SHP77 (cell line): Measurements from ENCODE around the gene PTPRT.

Source experiments
- DNase-seq, 2 experiments: peaks; one replicate each; lab custom pipeline; 2025; lab: John Stamatoyannopoulos, UW

Gene PTPRT

DNA sequence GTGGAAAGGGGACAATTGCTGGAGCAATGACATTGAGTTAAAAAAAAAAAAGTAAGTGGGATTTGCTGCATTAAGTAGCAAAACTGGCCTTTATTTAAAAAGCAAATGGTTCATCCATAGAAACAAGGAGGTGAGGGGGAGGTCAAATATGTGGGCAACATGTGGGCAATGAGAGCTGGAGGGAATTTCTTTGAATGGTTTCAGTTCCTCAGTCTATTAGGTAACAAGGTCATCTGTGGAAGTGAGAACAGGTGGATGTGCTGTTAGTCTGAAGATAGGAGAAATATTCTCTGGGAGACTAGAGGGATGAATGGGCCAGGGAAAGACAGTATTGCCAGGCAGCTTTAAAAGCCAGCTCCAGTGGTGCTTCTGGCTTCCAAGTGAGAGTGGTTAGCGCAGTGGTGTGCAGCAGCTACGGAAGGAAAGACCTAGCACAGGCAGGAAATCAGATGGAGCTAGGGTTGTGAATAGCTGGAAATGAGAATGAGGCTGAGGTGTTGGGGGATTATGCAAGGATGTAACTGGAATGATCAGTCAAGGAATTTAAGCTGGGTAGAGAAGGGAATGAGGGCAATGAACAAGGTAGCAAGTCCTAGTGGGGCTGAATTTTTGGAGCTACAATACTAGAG, 727.6 kb downstream of the PTPRT start:
- DNase-seq = no peak

DNA sequence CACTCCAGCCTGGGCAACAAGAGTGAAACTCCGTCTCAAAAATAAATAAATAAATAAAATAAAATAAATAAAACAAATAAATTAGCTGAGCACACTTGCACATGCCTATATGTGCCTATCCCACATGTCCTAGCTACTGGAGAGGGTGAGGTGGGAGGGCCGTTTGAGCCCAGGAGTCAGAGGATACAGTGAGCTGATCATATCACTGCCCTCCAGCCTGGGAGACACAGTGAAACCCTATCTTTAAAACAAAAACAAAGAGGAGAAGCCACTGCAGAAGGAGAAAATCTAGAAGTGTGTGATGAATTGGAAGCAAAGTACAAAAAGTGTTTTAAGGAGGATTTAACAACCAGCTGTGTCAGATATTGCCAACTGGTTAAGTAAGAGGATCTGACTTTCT, 728.4 kb downstream of the PTPRT start:
- DNase-seq = no peak

GRCh38 chr20:42447270-42447669, 742.4 kb downstream of the PTPRT start:
- no peak for DNase-seq

DNA sequence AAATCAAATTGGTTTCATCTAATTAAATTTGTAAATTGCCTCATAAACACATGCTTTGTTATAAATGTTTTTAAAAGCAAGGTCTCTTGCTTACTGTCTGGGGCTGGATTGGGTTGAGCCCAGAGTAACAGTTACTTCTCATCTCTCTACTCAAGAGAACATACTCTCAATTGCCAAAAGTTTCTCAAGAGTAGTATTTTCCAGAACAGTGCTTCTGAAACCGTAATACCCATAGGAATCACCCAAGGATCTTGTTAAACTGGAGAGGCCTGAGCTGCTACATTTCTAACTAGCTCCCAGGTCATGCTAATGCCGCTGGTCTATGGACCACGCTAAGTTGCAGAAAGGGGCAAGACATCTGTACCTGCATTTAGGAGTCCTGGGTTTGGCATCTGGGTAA, 744.9 kb downstream of the PTPRT start:
- no peak for DNase-seq

- DNase-seq = no peak
Measured at GRCh38 chr20:42443200-42443599, 746.5 kb downstream of the PTPRT start.

DNA sequence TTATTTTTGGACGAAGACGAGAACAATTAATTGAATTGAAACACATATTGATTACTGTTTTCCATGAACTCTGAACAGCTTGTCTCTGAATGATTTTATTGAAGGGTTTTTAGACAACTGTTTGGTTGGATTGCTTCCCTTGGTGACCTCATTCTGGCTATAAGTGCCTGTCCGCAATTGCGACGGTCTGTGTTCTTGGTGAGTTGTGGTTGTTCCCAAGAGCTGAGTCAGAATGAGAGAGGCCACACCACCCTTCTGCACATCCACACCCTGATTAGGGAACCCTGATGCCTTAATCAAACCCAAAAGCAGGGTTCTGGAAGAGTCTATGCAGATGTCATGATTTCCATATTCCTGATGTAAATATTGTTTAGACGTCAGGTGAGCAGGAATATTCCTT, 747.0 kb downstream of the PTPRT start:
- no peak for DNase-seq

DNA sequence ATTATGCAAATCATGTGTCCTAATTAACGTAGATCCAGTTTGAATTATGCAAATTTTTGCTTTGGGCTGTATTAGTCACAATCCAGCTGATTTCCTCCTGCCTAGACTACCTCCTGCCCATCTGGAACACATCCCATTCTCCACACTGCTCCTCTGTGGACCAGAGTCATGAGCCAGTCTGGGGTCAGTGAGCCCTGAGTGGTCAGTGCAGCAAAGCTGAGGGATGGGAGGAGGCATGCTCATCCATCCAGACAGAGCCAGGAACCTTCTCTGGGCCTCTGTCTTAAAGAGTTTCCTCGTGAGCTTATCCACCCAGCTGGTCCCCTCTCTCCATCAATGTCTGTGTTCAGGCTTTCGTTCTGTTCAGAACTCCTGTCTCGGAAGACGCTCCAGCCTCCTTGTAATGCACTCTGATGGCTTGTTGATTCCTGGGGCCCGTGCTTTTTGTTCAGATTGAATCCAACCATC, 747.8 kb downstream of the PTPRT start:
- DNase-seq = no peak

DNA sequence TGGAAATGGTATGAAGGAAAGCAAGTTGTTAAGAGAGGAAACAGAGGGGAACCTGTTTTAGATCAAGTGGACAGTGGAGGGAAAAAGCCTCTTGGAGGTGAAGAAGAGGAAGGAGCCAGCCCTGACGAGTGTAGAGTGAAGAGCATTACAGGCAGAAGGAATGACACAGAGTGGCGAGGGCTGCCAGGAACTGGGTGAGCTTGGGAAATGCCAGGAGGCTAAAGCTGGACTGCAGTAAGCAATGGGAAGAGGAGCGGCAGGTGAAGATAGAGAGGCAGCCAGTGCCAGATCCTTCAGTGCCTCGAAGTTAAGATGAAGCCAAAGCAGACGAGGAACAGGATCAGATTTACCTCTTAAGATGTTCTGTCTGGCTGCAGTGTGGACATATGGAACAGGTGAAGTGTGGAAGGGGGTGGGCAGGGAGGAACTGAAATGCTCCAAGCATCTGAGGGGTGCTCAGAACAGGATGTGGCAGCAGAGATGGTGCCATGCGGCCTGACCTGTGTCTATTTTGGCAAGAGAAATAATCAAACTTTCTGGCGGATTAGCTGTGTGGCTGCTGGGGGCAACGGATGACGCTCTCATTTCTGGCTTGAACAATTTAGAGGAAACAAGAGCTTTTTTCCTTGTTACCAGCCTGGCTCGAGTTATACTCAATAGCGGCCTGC, 748.4 kb downstream of the PTPRT start:
- no peak for DNase-seq

DNA sequence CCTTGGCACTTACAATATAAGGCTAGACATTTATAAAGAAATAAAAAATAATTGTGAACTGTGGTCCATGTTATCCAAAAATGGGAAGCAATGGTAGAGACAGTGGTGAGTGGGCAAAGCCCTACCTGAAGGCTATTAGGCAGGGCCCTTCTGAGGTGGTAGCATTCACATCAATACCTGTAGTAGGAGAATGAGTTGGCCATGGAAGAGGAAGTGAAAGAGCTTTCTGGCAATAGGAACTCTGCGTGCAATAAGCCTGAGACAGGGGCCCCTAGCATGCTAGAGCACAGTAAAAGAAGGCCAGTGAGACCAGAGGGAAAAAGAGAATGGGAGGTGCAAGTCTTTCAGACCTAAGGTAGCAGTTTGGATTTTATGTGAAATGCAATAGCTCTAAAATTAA, 754.5 kb downstream of the PTPRT start:
- DNase-seq = no peak

DNA sequence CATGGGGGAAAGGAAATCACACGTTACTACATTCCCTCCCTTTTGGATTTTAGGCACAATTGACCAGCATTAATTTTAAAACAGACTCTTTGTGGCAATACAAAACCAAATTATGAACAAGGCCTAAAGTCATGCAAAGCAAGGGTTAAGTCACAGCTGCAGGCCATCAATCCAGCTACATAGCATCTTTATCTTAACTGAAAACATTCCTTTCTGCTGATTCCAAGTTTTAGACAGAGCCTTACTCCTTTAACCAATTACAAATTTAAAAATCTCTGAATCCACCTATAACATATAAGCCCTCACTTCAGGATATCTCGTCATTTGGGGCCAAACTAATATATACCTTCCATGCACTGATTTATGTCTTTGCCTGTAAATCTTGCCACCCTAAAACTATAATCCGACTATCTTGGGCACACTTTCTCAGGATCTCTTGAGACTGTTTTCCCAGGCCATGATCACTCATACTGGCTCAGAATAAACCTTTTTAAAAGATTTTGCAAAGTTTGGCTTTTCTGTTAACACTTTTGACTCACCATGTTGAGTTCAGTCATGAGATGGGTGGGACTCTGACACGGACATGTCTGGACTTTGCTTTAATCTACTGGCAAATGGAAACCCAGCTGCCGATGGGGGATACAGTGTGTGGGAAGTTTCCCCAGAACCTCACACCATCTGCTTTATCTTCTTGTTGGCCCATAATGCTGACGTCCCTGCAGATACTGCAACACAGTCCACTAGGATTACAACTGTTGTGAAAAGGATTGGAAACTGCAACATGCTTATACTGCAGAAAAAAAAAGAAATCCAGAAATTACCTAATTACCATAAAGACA, 757.0 kb downstream of the PTPRT start:
- no peak for DNase-seq

GRCh38 chr20:42430598-42430997, 759.1 kb downstream of the PTPRT start:
- DNase-seq = no peak

DNA sequence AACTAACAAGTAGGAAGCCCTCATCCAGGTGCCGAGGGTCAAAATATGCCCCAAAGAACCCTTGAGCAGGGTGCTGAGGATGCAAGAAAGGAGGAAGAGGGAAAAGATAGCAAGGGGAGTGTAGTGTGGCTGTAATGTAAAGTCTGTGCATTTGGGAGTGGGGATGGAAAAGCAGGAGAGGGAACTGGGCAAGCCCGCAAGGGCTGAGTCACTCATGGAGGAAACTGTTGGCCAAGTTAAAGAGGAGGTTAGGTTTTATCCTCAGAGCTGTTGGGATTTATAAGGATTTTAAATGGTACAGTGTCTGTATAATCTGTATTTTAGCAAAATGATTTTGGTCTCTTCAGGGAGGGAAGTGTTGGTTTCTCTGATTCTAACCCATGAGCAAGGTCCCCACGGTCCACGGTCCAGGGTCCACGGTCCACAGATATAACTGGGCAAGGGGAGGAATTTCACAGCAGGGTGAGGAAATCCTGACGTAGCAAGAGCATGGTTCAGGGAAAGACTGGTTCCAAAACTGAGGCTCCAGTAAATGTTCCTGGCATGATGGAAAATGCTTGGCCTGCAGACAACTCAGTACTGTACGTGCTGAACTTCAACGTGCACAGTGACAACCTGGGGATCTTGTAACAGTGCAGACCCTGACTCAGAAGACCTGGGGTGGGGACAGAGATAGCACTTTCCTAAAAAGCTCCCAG, 759.8 kb downstream of the PTPRT start:
- DNase-seq = no peak

GRCh38 chr20:42419814-42420532, 769.7 kb downstream of the PTPRT start:
- DNase-seq = no peak

GRCh38 chr20:42406826-42407225, 782.9 kb downstream of the PTPRT start:
- DNase-seq = no peak

- DNase-seq = no peak
Measured at GRCh38 chr20:42402455-42402854, 787.3 kb downstream of the PTPRT start.

GRCh38 chr20:42401613-42402012, 788.1 kb downstream of the PTPRT start:
- no peak for DNase-seq

DNA sequence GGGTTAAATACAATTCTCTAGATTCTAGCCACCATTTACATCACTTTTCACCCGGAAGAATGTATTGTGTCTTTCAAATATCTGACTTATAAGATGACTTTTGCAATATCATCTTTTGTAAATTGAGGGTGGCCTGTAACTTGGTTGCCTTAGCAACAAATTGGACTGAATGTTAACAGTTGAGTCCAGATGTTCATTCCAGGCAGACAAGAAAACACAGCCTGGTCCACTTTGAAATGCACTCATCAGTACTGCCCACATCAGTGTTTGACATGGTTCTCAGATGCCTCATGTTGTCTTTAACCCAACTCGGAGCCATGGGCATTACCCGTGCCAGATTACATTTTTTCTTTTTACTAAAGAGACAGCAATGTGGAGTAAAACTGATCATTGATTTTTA, 789.9 kb downstream of the PTPRT start:
- no peak for DNase-seq

GRCh38 chr20:42392442-42392841, 797.3 kb downstream of the PTPRT start:
- DNase-seq = no peak

DNA sequence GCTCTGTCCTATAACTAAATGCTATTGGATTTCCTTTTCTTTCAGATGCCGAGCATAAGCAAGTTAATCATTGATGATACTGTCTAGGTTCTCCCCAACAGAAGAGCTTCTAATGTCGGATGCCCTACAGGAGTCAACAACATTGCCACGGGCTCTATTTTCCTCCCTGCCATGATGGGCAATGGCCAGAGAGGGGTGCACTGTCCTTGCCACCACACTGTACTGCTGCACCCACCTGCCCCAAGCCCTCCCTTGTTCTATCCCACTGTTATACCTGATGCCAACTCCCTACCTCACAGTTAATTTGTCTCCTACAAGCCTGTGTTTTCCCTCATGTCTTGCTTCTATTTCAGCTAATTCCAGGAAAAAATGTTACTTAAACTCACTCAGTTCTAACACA, 797.9 kb downstream of the PTPRT start:
- no peak for DNase-seq

DNA sequence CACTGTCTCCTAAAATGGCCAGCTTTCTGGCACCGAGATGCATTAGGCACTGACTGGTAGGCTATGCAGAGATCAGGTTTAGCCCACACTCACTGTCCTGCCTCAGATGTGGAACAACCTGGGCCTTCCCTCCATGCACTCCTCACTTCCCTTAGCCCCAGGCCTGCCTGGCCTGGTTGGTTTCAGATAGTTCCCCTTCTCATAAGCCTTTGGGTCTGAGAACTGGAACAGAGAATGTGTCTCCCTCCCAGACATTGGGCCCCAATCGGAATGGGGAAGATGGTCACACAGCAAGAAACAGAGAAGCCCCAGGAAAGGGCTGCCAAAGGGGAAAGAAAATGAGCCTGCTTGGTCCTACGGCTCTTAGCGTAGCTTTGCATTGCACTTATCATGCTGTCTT, 809.4 kb downstream of the PTPRT start:
- no peak for DNase-seq

DNA sequence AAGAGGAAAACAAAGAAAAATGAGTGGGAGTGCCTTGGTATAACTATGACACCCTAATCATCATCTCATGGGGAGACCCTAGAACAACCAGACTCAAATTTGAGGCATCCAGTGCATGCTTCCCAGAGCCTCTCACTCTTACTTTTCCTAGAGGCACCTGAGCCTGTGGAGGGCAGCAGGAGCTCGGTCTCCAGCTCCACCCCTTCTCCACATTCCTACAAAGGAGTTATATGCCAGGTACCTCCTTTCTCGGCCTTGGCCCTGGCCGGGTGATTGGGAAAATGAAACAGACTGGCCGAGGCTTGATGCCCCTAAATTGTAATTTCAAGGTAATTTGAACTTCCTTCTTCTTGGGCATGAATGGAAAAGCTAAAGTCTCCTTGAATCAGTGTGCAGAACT, 810.3 kb downstream of the PTPRT start:
- DNase-seq = no peak

DNA sequence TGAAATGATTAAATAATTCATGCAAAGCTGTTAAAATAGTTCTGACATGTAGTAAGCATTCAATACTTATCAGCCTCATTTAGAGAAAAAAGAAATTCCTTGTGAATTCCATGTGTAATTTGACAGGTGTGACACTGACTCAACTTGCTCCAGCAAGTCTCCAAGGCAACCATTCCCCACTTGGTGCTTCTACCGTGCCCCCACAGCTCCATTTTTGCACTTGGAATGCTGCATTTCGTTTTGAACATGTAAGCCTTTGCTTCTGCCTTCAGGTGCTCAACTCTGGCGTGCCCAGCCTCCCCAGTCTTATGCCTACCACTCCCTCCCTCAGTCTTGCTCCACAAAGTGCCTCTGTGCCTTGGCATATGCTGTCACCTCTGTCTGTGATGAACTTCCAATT, 810.9 kb downstream of the PTPRT start:
- DNase-seq = no peak
